Common myeloid progenitor, CD34-positive (primary cell): Measurements from ENCODE around the gene PPM1E.

Experiments used
- CTCF ChIA-PET: fragments of 350-600 bp; sonication (Branson Sonifier 250); formaldehyde crosslinking; loops from one replicate; lab custom pipeline; 2021; ENCODE audit warnings: antibody characterized with exemption; lab: Charles Lee
- POLR2A ChIA-PET: fragments of 350-600 bp; sonication (Branson Sonifier 250); formaldehyde crosslinking; loops from one replicate; lab custom pipeline; 2021; ENCODE audit warnings: antibody characterized with exemption; lab: Charles Lee
- DNase-seq, 3 donors: peaks; one replicate each; pipeline versions ENCODE4 v3.0.0 to v3.0.0-alpha.2; 2013
- H3K27ac ChIP-seq, 2 experiments: 1 replicate in 1 of 2; 2 replicates in 1 of 2; pipeline ENCODE4 v1.7.0; 2013; ENCODE audit warnings: inconsistent platforms in 2 of 2, low read length in 2 of 2, mild to moderate bottlenecking in 2 of 2, low read depth in 1 of 2, moderate library complexity in 1 of 2; ENCODE audit not compliant: severe bottlenecking in 2 of 2, insufficient read depth in 1 of 2, poor library complexity in 1 of 2
- H3K27me3 ChIP-seq, 5 experiments: replicated peaks in 2 of 5; 1 replicate in 3 of 5; 2 replicates in 2 of 5; pipeline versions ENCODE4 v1.6.1 to v1.7.0; 2013; ENCODE audit warnings: low read length in 4 of 5, mild to moderate bottlenecking in 2 of 5, moderate library complexity in 2 of 5, inconsistent platforms in 1 of 5; ENCODE audit not compliant: insufficient read depth in 5 of 5, control insufficient read depth in 4 of 5
- H3K36me3 ChIP-seq, 4 experiments: 1 replicate in 2 of 4; 2 replicates in 2 of 4; pipeline versions ENCODE4 v1.6.1 to v1.7.0; 2013; ENCODE audit warnings: low read length in 3 of 4, control low read depth in 1 of 4, mild to moderate bottlenecking in 1 of 4; ENCODE audit not compliant: control insufficient read depth in 4 of 4, insufficient read depth in 4 of 4
- H3K4me1 ChIP-seq, 4 experiments: 1 replicate in 3 of 4; 2 replicates in 1 of 4; pipeline versions ENCODE4 v1.6.1 to v1.7.1; 2013; ENCODE audit warnings: low read length in 3 of 4, mild to moderate bottlenecking in 3 of 4, control low read depth in 1 of 4, inconsistent platforms in 1 of 4, moderate library complexity in 1 of 4; ENCODE audit not compliant: control insufficient read depth in 4 of 4, insufficient read depth in 4 of 4; ENCODE audit errors: control extremely low read depth in 1 of 4
- H3K4me3 ChIP-seq, 7 experiments: 1 replicate in 4 of 7; 2 replicates in 3 of 7; pipeline versions ENCODE4 v1.5.1 to v1.7.0; 2013; ENCODE audit warnings: mild to moderate bottlenecking in 7 of 7, low read length in 6 of 7, moderate library complexity in 6 of 7, inconsistent platforms in 2 of 7, low read depth in 2 of 7, control low read depth in 1 of 7; ENCODE audit not compliant: insufficient read depth in 4 of 7, control insufficient read depth in 1 of 7; ENCODE audit errors: extremely low read depth in 1 of 7
- H3K9me3 ChIP-seq, 5 experiments: 1 replicate in 4 of 5; 2 replicates in 1 of 5; pipeline versions ENCODE4 v1.6.1 to v1.7.1; 2013; ENCODE audit warnings: low read length in 4 of 5, mild to moderate bottlenecking in 2 of 5, inconsistent platforms in 1 of 5, low read depth in 1 of 5, moderate library complexity in 1 of 5; ENCODE audit not compliant: control insufficient read depth in 4 of 5, insufficient read depth in 2 of 5; ENCODE audit errors: control extremely low read depth in 1 of 5
- WGBS: methylation state at CpG from one replicate; pipeline ENCODE4 v1.1.5; 2013; ENCODE audit not compliant: insufficient coverage; 5-methylcytosine and 5-hydroxymethylcytosine counted together

PPM1E gene

DNA sequence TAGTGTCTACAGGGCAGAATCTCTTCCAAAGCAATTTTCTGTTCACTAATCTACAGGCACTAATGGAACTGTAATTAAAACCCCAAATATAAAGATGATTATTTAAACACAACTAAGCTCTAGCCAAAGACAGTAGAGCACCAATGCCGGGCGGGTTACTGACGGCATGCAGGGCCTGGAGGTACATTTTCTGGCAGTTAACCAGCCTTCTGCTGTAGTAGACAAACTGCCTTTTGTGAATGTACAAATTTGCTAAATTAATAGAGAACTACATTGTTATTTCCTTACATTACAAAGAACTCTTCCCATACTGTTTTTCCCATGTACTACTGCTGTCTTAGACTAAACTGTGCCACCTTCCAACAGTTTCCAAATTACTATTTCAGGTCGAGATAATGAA, 243.2 kb downstream of the PPM1E start:
- no peaks in the 10 kb centered on the region for H3K9me3 ChIP-seq
- no CpG with 5 or more reads among the region's 4 CpGs for WGBS
- H3K4me1 ChIP-seq = peaks cover 0 to 15% (median 11%) of the 10 kb centered on the region in 4 experiments
- peaks cover 3 to 32% (median 8%) of the 10 kb centered on the region in 4 experiments for H3K36me3 ChIP-seq
- no peak overlapping the region for H3K27ac ChIP-seq
- no peaks in the 10 kb centered on the region for H3K27me3 ChIP-seq
- ChIA-PET CTCF (interaction anchor here (0.8 kb wide), 1 partner anchor 272 kb away, joined by 3 read pairs; no protein-coding TSS in a partner anchor), POLR2A (no interaction called here)
- no peak for DNase-seq
- H3K4me3 ChIP-seq = no peak overlapping the region

DNA sequence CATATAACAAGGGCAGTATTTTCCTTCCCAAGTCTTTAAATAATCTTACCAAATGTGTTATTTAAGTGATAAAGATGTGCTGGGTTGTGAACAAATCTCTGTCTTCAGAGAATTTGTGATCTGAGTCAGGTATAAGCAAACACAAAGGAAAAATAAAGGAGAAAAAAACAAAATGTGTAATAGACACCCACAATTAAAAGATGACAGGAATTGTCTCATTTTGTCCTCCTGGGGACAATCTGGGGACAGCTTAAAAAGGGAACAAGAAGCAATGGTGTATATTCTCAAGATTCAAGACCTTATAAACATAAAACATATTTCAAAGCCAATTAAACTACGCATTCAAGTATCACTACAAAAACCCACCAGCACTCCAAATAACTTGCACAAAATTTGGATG, 243.8 kb downstream of the PPM1E start:
- DNase-seq = no peak
- CTCF ChIA-PET = interaction anchor here (0.8 kb wide), 1 partner anchor 272 kb away, joined by 3 read pairs; no protein-coding TSS in a partner anchor
- WGBS = 100% methylated on average over 1 of the region's 1 CpG
- Histone ChIP-seq H3K9me3 (no peaks in the 10 kb centered on the region), H3K27me3 (no peaks in the 10 kb centered on the region), H3K4me1 (peaks cover 0 to 19% (median 13%) of the 10 kb centered on the region in 4 experiments), H3K4me3 (no peak overlapping the region), H3K27ac (no peak overlapping the region), H3K36me3 (peaks cover 3 to 32% (median 8%) of the 10 kb centered on the region in 4 experiments)
- POLR2A ChIA-PET = no interaction called here

DNA sequence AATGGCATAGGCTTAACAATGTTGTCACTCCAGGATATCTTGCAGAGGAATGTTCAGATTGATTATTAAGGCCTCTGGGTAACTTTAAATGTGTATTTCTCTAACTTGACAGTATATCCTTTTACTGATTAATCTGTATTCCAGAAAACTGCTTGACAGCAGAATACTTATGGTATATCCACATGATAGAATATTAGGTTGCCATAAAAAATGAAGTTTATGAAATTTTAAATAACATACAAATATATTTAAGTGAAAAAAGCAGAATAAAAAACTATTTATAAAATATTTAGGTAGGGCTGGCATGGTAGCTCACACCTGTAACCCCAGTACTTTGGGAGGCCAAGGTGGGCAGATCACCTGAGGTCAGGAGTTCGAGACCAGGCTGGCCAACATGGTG, 244.4 kb downstream of the PPM1E start:
- no peak for DNase-seq
- ChIA-PET POLR2A (no interaction called here), CTCF (no interaction called here)
- 100% methylated on average over 1 of the region's 1 CpG for WGBS
- no peak overlapping the region for H3K27ac ChIP-seq
- H3K27me3 ChIP-seq = no peaks in the 10 kb centered on the region
- H3K4me1 ChIP-seq = peaks cover 0 to 22% (median 15%) of the 10 kb centered on the region in 4 experiments
- H3K4me3 ChIP-seq = no peak overlapping the region
- H3K36me3 ChIP-seq = peaks cover 3 to 32% (median 8%) of the 10 kb centered on the region in 4 experiments
- no peaks in the 10 kb centered on the region for H3K9me3 ChIP-seq

- 73% methylated on average over 3 of the region's 10 CpGs for WGBS
- H3K9me3 ChIP-seq = no peaks in the 10 kb centered on the region
- H3K4me3 ChIP-seq = no peak overlapping the region
- ChIA-PET POLR2A (no interaction called here), CTCF (interaction anchor here (2.1 kb wide), 1 partner anchor 482 kb away, joined by 4 read pairs; no protein-coding TSS in a partner anchor)
- peak; percentile 36 to 82 (median 75) for DNase-seq
- peaks cover 3 to 30% (median 8%) of the 10 kb centered on the region in 4 experiments for H3K36me3 ChIP-seq
- no peak overlapping the region for H3K27ac ChIP-seq
- H3K27me3 ChIP-seq = no peaks in the 10 kb centered on the region
- peaks cover 0 to 22% (median 15%) of the 10 kb centered on the region in 4 experiments for H3K4me1 ChIP-seq
These were observed 245.6 kb downstream of the PPM1E start for GRCh38 chr17:59001158-59001814.

GRCh38 chr17:59002126-59002525, 246.5 kb downstream of the PPM1E start:
- Histone ChIP-seq H3K27me3 (no peaks in the 10 kb centered on the region), H3K9me3 (no peaks in the 10 kb centered on the region), H3K27ac (no peak overlapping the region), H3K36me3 (peaks cover 3 to 28% (median 8%) of the 10 kb centered on the region in 4 experiments), H3K4me1 (peaks cover 0 to 22% (median 15%) of the 10 kb centered on the region in 4 experiments), H3K4me3 (no peak overlapping the region)
- POLR2A ChIA-PET = no interaction called here
- no peak for DNase-seq
- 100% methylated on average over 2 of the region's 3 CpGs for WGBS
- CTCF ChIA-PET = interaction anchor here (1.0 to 2.1 kb wide), 3 partner anchors 49 to 483 kb away, joined by 3 to 4 read pairs (median 4); no protein-coding TSS in a partner anchor

DNA sequence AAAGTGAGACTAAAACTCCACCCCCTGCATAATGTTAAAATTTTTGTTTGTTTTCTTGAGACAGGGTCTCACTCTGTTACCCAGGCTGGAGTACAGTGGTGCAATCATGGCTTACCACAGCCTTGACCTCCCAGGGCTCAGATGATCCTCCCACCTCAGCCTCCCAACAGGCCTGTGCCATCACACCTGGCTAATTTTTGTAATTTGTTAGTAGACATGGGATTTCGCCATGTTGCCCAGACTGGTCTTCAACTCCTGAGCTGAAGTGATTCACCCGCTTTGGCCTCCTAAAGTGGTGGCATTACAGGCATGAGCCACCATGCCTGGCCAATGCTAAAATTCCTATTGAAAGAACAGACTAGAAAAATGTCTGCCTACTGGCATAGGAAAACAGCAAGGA, 247.2 kb downstream of the PPM1E start:
- H3K9me3 ChIP-seq = no peaks in the 10 kb centered on the region
- H3K36me3 ChIP-seq = peaks cover 3 to 22% (median 8%) of the 10 kb centered on the region in 4 experiments
- no peaks in the 10 kb centered on the region for H3K27me3 ChIP-seq
- WGBS = 90% methylated on average over 1 of the region's 2 CpGs
- peak overlapping the region in 1 of 2 experiments; percentile 43 for H3K27ac ChIP-seq
- ChIA-PET CTCF (interaction anchor here (1.3 to 2.1 kb wide), 3 partner anchors 292 to 484 kb away, joined by 4 read pairs; no protein-coding TSS in a partner anchor), POLR2A (no interaction called here)
- no peak overlapping the region for H3K4me3 ChIP-seq
- DNase-seq = no peak
- peaks cover 0 to 20% (median 13%) of the 10 kb centered on the region in 4 experiments for H3K4me1 ChIP-seq

- POLR2A ChIA-PET = no interaction called here
- no peaks in the 10 kb centered on the region for H3K27me3 ChIP-seq
- no peak overlapping the region for H3K4me3 ChIP-seq
- H3K27ac ChIP-seq = no peak overlapping the region
- WGBS = no CpG with 5 or more reads among the region's 1 CpG
- no peaks in the 10 kb centered on the region for H3K9me3 ChIP-seq
- no peak for DNase-seq
- CTCF ChIA-PET = interaction anchor here (1.2 to 2.0 kb wide), 4 partner anchors 11 to 483 kb away, joined by 3 to 5 read pairs (median 4); no protein-coding TSS in a partner anchor
- peaks cover 0 to 20% (median 13%) of the 10 kb centered on the region in 4 experiments for H3K4me1 ChIP-seq
- H3K36me3 ChIP-seq = peaks cover 0 to 22% (median 11%) of the 10 kb centered on the region in 4 experiments
These were observed 248.2 kb downstream of the PPM1E start for GRCh38 chr17:59003860-59004259.
